Activated CD8-positive, alpha-beta memory T cell treated with anti-CD3 and anti-CD28 coated beads for 4 hours (primary cell): ENCODE measurements around the gene FAM47C.
"Not testable (repeated sequence)": the region's sequence is repeated elsewhere in the genome, so short reads cannot be mapped to it uniquely, and the experiment has no call there.

Experiments used
- DNase-seq, 2 donors: peaks; one replicate each; pipeline ENCODE4 v3.0.0-alpha.2; 2020; ENCODE audit warnings: low read depth in 2 of 2

The FAM47C gene

DNA sequence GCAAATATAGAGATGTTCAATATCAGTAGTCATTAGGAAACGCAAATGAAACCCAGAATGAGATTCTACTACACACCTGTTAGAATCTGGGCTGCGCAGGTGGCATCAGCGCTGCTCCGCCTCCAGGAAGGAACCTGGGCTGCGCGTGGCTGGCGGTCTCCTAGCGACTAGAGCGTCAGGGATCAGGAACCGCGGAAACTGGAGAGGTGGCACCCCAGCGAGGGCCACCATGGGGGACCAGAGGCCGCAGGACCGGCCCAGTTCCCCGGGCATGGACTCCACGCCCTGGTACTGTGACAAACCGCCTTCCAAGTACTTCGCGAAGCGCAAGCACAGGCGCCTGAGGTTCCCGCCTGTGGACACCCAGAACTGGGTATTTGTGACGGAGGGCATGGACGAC lies at the start of gene FAM47C:
Gene FAM47C, plus strand, starts transcription at position 185 of the 400 bp plus-strand sequence. Its CDS starts 45 bp downstream, at position 230.
- DNase-seq: not testable (repeated sequence)

DNA sequence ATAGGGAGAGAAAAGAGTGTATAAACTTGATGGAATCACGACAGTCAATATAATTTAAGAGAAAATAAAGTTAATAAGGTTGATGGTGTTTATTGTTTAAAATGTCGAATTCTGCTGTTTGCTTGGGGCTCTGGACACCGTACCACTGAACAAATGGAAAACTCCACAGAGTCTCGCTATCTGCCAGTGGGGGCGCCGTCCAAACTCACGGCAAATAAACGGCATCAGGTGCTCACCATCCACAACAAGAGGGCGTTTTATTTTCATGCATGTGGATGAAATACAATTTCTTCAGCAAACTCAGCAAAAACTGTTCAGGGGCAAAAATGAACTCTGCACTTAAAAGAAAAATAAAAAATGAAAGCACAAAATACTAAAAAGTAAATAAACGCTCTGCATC lies 46.6 kb upstream of the FAM47C start:
- no peak for DNase-seq

DNA sequence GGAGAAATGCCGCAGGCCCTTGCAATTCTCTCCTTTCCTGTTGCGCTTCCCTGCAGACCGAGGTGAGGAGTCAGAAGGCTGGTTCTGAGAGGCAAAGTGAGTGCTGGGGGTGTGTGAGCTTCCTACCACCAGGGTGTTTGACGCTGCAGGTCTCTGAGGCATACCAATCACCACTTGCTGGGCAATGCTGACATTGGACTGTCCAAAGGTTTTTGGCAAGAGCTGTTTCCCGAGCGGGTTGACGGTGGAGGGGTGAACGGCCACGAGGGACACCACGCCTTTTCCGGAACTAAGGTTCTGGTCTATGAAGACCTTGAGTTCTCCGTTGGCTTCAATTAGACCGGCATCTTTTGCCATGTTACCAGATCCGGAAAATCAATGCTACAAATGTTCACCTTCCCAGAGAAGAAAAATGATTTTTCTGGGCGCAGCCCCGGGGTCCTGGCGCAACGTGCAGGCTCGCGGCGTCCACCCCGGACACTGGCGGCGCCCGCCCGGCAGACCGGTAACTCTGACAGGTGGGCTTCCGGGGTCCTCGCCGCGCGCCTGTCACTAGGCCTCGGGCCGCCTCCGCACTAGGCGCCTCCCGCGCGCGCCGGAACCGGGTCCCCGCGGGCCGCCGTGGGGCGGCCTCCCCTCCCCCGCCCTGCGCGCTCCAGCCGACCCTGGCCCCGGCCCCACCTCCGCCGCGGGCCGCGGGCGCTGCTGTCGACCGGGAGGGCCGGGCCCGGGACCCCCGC lies 44.9 kb upstream of the FAM47C start:
- DNase-seq: no peak

DNA sequence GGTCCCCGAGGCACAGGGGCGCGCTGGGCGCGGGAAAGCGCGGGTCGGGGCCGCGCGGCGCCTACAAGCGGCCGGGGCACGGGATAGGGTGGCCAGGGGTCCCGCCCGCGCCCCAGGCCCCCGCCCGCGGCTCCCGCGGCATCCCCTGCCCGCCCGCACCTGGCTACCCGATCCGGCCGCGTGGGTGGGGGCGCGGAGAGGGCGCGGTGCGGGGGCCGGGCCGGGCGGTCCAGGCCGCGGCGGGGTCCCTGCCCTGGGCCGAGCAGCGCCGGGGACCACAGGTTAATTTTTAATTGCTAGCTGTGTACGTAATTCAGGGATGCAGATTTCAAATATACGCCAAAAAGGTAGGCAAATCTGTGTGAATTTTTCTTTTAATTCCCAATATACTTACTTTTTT lies 44.3 kb upstream of the FAM47C start:
- no peak for DNase-seq

DNA sequence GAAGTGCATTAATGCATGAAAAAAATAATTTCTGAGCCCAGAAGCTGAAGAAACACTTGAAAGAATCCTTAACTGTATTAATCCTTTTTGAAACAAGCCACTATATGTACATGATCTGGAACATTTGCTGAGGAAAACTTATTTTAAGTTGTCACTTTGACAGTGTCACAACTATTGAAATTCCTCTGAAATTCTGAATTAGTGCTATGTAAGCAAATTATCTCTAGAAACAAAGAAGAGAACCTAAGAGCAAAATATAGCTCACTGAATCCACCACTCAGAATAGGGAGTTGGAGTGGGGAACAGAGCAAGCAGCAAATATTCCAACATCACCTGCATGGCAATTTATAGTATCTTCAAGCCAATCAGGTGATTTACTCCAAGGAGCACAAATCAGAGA lies 34.6 kb upstream of the FAM47C start:
- DNase-seq: no peak

DNA sequence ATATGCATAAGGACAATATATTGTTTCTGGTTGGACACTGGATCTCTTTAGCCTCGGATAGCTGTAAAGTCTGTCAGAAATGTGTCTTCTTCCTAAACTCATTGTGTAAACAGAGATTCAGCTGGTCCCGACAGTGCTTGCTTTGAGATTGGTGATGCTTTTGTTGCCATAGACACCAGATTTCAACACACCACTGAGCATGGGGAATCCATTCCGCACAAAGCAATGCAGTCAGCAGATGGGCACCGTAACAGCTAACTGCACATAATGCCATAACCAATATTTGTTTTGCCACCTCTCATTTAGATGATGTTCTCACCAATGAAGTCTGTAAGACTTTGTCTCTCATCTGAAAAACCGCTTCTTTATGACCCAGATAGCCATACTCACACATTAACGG lies 33.3 kb upstream of the FAM47C start:
- DNase-seq: no peak

DNA sequence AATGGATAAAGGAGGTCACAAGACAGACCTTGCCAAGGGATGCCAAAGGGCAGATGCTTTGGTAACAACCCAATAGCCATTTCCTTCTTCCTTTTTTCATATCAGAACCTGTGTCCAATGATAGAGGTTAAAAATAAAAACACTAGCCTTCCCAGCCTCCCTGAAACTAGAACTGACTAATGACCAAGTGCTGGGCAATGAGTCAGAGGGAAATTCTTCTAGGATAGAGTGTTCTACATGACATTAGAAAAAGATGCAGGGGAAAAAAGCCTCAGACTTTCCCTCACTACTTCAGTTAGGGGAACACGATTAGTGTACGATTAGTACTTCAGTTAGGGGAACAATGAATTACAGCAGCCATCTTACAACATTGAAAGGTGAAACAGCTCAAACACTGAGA lies 29.3 kb upstream of the FAM47C start:
- DNase-seq: no peak

DNA sequence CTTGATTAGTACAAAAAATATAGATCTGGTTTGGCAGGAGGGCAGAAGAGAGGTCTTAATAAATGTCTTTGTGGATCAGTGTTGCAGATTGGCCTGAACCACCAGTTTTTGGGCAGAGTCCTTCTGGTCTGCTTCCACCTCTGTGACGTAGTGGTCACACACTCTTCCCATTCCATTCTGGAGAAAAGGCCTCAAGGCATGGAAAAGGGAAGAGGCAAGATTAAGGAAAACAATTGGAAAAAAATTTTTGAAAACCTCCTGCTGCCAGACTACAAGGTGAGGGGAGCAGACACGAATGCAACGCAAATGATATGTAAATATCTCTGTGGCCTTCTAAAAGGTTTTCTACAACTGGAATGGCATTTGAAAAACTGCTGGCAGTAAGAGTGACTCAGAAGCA lies 24.3 kb upstream of the FAM47C start:
- DNase-seq: no peak

DNA sequence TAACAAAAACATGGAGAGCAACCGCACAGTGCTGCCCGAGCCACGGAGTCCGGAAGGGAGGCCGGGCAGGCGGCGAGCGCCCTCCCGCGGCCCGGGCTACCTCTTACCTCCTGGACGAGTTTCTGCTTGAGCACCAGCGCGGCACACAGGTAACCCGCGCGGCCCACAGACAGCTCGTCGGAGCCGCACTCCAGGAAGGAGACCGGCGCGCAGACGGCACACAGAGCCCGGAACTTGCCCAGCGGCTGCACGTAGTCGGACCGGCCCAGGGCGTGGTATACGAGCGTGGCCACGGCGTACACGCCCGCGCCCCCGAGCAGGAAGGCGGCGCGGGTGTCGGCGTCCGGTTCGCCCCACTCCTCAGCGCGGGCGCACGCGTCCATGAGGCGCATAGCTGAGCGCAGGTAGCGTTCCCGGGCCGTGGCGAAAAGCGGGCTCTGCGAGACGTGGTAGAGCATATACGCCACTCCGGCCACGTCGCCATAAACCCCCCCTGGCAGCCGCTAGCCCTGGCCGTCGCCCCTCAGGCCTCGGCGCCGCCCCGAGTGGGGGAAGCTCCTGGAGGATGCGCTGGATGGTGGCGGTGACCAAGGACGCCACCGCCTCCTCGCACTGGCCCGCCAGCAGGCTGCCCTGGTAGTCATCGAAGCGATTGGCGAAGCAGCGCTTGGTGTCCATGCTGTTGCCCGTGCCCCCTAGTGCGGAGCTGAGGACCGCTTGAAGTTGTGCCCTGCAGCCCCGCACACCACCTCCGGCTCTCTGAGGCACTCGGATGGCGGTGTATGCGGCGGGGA lies 22.6 kb upstream of the FAM47C start:
- DNase-seq: not testable (repeated sequence)

DNA sequence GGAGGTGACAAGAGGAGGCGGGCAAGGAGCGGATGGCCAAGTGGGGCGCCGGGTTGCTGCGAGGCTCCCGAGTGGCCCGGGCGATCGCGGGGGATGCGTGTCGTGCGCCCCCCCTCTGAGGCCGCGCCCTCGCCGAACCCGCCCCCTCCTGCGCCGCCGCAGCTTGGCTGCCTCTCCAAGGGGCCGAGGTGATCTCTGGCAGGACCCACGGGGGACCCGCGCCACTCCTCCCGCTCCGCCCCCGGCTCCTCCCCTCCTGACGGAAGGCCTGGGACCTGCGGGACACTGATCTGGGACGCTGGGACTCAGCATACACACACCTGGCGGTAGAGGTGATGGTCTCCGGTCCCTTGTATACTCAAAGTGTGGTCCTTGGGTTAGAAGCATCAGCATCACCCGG lies 21.9 kb upstream of the FAM47C start:
- no peak for DNase-seq

DNA sequence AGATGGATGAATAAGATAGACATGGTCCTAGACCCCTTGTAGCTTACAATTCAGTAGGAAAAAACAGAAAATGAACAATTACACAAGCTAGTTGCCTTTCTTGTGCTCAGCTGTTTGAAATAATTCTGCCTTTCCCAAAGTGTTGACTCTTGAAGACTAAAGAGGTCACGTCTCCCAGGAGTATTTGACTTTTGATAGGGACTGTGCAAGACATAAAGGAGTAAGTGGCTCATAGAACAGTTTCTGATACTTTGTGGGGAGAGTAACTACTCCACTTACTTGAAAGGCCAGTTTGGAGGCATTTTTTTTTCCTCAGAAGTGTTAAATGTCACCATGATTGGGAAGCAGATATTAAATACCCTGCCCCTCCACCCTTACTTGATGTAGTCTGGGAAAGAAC lies 21.0 kb upstream of the FAM47C start:
- DNase-seq: not testable (repeated sequence)

DNA sequence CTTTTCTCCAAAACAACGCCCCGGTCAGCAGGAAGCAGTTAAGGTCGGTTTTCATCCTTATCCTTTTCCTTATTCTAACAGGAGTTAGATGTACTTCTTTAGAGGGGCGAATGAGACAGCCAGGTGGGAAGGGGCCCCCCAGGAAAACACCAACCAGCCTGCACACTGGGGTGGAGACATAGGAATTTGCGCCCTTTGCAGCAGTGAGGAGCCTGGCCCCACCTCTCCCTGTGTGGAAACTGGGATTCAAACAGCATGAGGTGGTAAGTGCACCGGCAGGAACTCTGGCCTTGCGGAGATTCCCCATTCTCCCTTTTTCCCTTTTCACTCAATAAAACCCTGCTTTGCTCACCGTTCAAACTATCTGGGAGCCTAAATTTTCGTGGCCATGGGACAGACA lies 8.0 kb upstream of the FAM47C start:
- no peak for DNase-seq

DNA sequence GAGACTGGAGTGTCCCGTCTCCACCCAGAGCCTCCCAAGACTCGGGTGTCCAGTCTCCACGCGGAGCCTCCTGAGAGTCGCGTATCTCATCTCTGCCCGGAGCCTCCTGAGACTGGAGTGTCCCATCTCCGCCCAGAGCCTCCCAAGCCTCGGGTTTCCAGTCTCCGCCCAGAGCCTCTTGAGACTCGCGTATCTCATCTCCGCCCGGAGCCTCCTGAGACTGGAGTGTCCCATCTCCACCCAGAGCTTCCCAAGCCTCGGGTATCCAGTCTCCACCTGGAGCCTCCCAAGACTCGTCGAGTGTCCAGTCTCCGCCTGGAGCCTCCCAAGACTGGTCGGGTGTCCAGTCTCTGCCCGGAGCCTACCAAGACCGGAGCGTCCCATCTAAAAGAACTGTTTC lies 2.3 kb downstream of the FAM47C start:
- DNase-seq: no peak

DNA sequence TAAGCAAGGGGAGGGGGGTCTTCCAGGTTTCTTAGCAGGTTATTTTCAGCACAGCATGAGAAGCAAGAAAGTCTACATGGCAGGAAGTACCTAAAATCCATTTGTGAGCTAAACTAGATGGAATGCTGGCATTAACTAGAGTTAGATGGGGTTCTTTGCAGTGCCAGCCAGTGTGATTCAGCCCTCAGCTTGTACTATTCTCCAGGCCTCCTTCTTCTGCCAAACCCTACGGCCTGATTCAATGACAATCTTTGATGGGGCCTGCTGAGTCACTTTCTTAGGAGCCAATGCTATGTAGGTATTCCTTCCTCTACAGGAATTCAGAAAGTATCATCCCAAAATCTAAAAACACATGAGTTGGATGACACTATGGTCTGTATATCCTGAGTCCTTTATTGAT lies 26.1 kb downstream of the FAM47C start:
- DNase-seq: not testable (repeated sequence)

DNA sequence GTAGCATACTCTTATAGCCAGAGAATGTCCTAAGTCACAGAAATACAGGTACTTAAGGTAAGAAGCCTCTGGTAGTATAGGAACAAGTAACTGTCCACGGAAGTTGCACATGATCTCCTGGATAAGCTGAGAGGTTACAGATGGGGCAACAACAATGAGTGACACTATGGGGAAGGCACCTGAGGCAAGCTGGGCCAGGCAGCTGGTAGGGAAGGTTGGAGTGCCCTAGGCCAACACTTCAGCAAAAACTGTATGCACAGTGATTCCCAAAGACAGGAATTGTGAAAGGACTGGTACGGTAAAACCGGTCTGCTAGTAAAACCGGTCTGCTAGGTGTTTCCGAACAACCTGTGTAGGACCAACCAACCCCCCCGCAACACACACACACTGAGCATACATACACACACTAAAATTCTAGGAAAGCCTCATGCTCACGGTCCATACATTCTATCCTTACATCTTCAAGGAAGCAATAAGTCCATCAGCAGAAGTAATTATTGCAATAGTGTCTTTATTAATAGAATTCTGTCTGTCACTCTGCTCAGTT lies 28.6 kb downstream of the FAM47C start:
- not testable (repeated sequence) for DNase-seq

DNA sequence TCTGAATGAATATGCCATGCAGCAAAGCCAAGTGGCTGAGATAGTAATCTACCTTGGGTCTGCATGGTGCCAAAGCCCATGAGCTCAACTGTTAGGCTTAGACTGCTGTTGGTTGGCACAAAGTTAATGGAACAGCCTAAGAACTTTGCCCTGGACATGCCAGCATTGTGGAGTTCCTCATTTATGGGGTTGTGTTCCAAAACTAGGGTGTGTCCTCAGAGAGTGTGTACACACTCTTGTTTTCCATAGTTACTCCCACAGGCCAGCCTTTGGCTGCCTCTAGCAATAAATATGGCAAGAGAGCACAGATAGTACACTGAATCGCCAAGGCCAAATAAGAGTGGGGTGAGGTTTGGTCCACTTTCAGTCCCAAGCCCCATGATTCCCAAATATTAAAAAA lies 30.6 kb downstream of the FAM47C start:
- DNase-seq: not testable (repeated sequence)

DNA sequence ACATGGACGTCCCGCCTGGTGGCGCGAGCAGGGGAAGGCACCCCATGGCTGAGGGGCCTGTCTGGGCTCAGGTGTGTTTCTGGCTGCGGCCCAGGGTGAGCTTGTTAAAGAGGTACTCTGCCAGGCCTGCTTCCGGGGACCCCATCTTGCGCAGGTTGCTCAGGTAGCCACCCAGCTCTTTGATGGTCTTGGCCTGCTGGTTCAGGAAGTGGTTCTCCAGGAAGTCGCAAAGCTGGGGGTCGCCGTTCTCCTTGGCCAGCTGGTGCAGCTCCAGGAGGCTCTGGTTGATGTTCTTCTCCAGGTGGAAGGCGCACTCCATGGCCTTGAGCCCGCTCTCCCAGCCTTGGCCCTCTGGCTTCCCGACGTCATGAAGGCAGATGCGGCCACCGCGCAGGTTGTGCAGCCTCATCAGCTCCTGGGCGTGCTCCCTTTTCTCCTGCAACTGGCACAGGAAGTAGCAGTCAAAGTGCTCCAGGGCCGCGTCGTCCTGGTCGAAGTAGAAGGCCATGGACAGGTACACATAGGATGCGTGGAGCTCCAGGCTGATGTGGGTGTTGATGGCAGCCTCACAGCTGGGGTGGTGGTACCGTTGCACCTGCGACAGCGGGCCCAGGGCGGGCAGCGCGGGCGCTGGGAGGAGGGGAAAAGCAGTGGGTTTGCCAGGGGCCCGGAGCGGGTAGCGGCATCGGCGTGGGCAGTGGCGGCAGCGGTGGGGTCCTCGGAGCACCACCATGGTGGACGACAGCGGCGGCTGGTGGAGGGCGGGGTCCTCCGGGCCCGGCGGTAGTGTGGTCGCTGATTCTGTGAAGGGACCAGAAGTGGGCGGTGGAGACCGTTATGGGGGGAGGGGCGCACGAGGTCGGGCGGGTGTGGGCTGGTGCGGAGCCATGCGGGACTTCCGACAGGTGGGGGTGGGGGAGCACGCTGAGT lies 35.1 kb downstream of the FAM47C start:
- DNase-seq: not testable (repeated sequence)

DNA sequence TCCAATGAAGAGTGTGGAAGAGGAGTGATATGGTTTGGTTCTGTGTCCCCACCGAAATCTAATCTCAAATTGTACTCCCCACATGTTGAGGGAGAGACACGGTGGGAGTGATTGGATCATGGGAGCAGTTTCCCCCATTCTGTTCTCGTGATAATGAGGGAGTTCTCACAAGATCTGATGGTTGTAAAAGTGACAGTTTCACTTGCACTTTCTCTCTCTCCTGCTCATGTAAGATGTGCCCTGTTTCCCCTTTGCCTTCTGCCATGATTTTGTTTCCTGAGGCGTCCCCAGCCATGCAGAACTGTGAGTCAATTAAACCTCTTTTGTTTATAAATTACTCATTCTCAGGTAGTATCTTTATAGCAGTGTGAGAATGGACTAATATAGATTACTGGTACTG lies 39.6 kb downstream of the FAM47C start:
- DNase-seq: no peak

DNA sequence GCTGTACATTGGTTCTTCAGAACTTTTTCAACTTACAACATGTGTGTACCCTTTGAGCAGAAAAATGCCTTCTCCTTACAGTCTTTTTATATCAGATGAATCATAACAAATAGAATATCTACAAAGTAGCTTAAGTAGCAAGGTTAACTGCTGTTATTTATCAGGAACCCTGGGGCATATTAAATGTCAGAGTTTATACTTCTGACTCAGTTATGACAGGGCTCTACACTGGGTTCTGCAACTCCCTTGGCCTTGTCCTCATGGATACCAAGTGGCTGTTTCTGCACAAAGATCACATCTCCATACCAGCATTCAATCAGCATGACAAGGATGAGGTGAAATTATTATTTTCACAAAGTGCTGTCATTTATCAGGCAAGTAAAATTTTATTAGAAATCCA lies 49.4 kb downstream of the FAM47C start:
- not testable (repeated sequence) for DNase-seq

DNA sequence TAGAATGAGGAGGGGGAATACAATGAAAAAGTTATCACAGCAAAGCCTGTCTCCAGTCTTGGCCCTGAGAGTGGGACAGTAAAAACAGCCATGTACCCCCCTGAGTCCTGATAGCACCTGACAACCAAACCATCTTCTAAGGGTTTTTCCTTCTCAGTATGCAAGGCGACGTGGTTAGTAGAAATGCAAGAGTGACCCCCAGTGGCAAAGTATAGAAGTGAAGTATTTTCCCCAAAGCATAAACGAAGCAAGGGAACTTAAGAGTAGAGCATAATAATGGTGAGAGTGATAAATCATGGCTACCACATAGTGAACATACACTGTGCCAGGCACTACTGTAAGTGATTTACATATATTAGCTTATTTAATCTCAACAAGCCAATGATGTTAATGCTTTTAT lies 52.8 kb downstream of the FAM47C start:
- DNase-seq: no peak
